Fibroblast of pulmonary artery (primary cell): ENCODE data around the gene TTLL5.
A peak's percentile ranks its signal among the peaks of the same experiment; 100 is the strongest.

Experiments used
- DNase-seq: peaks from one replicate; pipeline ENCODE4 v3.0.0-alpha.2; 2010; ENCODE audit warnings: low read depth
- H3K4me3 ChIP-seq: replicated peaks from 2 replicates; pipeline ENCODE4 v1.5.1; 2011; ENCODE audit warnings: low read depth, mild to moderate bottlenecking, control low read depth, low read length, moderate library complexity
- CTCF ChIP-seq: IDR thresholded peaks from 2 replicates; pipeline ENCODE4 v1.5.1; 2011; ENCODE audit warnings: mild to moderate bottlenecking, control low read depth, low read length, inconsistent platforms; ENCODE audit errors: missing control alignments

Gene TTLL5

DNA sequence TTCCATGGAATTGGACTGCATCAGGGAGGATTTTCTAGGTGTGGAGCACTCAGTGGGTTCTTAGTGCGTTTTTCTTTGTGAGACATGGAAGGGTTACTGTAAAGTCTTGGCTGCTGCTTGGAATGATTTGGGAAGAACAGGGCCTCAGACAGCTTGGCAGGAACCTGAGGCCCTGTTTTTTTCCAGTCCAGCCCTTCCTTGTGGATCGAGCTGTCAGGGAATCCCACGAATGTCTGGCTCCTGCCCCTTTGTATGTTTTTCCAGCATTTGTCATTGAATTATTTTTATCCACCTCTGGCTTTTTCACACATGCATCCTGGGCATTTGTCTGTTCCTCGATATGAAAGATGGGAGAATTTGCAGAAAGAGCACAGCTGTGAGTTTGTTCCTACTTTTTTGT is 162.3 kb downstream of the TTLL5 start:
- peak; percentile 30 for DNase-seq
- TF ChIP-seq CTCF, result no peak

DNA sequence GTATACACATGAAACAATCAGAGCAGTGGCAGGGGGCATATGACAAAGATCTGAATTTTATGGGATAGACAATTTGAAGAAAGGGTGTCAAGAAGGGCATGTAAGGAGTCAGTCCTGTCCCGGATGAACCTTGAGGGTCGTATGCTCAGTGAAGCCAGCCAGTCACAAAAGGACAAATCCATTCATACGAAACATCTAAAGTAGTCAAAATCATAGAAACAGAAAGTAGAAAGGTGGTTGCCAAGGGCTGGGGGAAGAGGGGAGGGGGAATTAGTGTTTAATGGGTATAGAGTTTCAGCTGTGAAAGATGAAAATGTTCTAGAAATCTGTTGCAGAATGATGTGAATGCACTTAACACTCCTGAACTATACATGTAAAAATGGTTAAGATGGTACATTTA is 163.3 kb downstream of the TTLL5 start:
- no peak overlapping the region for H3K4me3 ChIP-seq
- no peak for TF ChIP-seq CTCF
- no peak for DNase-seq

More for the DNA sequence above, 162.3 kb downstream of the TTLL5 start:
- no peak overlapping the region for H3K4me3 ChIP-seq

GRCh38 chr14:75825147-75825592 is 164.1 kb downstream of the TTLL5 start:
- no peak for TF ChIP-seq CTCF
- no peak overlapping the region for H3K4me3 ChIP-seq
- peak; percentile 65 for DNase-seq

GRCh38 chr14:75826599-75826998 is 165.6 kb downstream of the TTLL5 start:
- no peak for DNase-seq
- no peak for TF ChIP-seq CTCF
- no peak overlapping the region for H3K4me3 ChIP-seq

GRCh38 chr14:75827331-75827730 is 166.3 kb downstream of the TTLL5 start:
- no peak for TF ChIP-seq CTCF
- no peak overlapping the region for H3K4me3 ChIP-seq
- DNase-seq, result no peak

- DNase-seq, result no peak
- TF ChIP-seq CTCF, result no peak
- H3K4me3 ChIP-seq, result no peak overlapping the region
Observed at GRCh38 chr14:75829316-75829715, 168.3 kb downstream of the TTLL5 start.

- TF ChIP-seq CTCF, result no peak
- DNase-seq, result peak; percentile 70
- H3K4me3 ChIP-seq, result no peak overlapping the region
Observed at GRCh38 chr14:75831455-75831854, 170.4 kb downstream of the TTLL5 start.
